ENCODE results near the gene IFNAR1. TPM values are rescaled to one million over a fixed set of nuclear protein-coding genes. Genes with fewer than 3 reads are reported as not detected.

Gene IFNAR1
- total and polyA plus RNA-seq, 2 donors (not counting 1 experiment from before 2014, with no cell fraction given) = 17.5 to 23.1 TPM

- H3K4me2 ChIP-seq (ENCODE audit: extremely low read depth, insufficient read depth, low read length) = no peak overlapping the region
These were observed 11.6 kb upstream of the IFNAR1 start for GRCh38 chr21:33313183-33313582.

GRCh38 chr21:33313611-33314010 lies 11.2 kb upstream of the IFNAR1 start:
- Histone ChIP-seq H3K4me1 (ENCODE audit: control insufficient read depth, extremely low read depth, insufficient read depth, low read length) (no peaks in the 10 kb centered on the region), H4K20me1 (ENCODE audit: control insufficient read depth, extremely low read depth, insufficient read depth, low read length) (no peaks in the 10 kb centered on the region), H3K79me2 (ENCODE audit: control insufficient read depth, insufficient read depth, low read length) (no peaks in the 10 kb centered on the region), H3K9me3 (ENCODE audit: control insufficient read depth, insufficient read depth, low read depth, low read length) (no peaks in the 10 kb centered on the region), H3K36me3 (ENCODE audit: control insufficient read depth, insufficient read depth, low read length) (no peaks in the 10 kb centered on the region), H3K27ac (ENCODE audit: insufficient read depth, low read length) (no peak overlapping the region), H3K9ac (ENCODE audit: insufficient read depth, low read length) (no peak overlapping the region), H2AFZ (ENCODE audit: low read length) (no peak overlapping the region), H3K4me3 (replicated peaks in 1 of 4; ENCODE audit: control extremely low read depth in 1 of 4, insufficient read depth in 1 of 4, low read depth in 3 of 4, low read length in 4 of 4) (no peak overlapping the region), H3K4me2 (ENCODE audit: extremely low read depth, insufficient read depth, low read length) (no peak overlapping the region), H3K27me3 (ENCODE audit: control insufficient read depth, insufficient read depth, low read length) (peaks cover 2% of the 10 kb centered on the region)
- TF ChIP-seq EZH2 (IDR thresholded peaks at IDR 0.05; ENCODE audit: low read length, missing control alignments) = no peak
- TF ChIP-seq, protein P1, sequence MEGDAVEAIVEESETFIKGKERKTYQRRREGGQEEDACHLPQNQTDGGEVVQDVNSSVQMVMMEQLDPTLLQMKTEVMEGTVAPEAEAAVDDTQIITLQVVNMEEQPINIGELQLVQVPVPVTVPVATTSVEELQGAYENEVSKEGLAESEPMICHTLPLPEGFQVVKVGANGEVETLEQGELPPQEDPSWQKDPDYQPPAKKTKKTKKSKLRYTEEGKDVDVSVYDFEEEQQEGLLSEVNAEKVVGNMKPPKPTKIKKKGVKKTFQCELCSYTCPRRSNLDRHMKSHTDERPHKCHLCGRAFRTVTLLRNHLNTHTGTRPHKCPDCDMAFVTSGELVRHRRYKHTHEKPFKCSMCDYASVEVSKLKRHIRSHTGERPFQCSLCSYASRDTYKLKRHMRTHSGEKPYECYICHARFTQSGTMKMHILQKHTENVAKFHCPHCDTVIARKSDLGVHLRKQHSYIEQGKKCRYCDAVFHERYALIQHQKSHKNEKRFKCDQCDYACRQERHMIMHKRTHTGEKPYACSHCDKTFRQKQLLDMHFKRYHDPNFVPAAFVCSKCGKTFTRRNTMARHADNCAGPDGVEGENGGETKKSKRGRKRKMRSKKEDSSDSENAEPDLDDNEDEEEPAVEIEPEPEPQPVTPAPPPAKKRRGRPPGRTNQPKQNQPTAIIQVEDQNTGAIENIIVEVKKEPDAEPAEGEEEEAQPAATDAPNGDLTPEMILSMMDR (conservative IDR thresholded peaks at IDR 0.05 in 1 of 2, IDR thresholded peaks at IDR 0.05 in 1 of 2; ENCODE audit: low read depth in 1 of 2, low read length in 2 of 2) = no peak
- DNase-seq (ENCODE audit: low read depth in 2 of 2) = no peak

More at GRCh38 chr21:33313183-33313582, 11.6 kb upstream of the IFNAR1 start:
- Histone ChIP-seq H3K36me3 (ENCODE audit: control insufficient read depth, insufficient read depth, low read length) (no peaks in the 10 kb centered on the region), H3K9me3 (ENCODE audit: control insufficient read depth, insufficient read depth, low read depth, low read length) (no peaks in the 10 kb centered on the region), H3K27ac (ENCODE audit: insufficient read depth, low read length) (no peak overlapping the region), H3K4me1 (ENCODE audit: control insufficient read depth, extremely low read depth, insufficient read depth, low read length) (no peaks in the 10 kb centered on the region), H3K4me3 (replicated peaks in 1 of 4; ENCODE audit: control extremely low read depth in 1 of 4, insufficient read depth in 1 of 4, low read depth in 3 of 4, low read length in 4 of 4) (no peak overlapping the region), H4K20me1 (ENCODE audit: control insufficient read depth, extremely low read depth, insufficient read depth, low read length) (no peaks in the 10 kb centered on the region), H3K27me3 (ENCODE audit: control insufficient read depth, insufficient read depth, low read length) (peaks cover 2% of the 10 kb centered on the region), H3K9ac (ENCODE audit: insufficient read depth, low read length) (no peak overlapping the region), H2AFZ (ENCODE audit: low read length) (no peak overlapping the region), H3K79me2 (ENCODE audit: control insufficient read depth, insufficient read depth, low read length) (no peaks in the 10 kb centered on the region)
- no peak for DNase-seq (ENCODE audit: low read depth in 2 of 2)
- no peak for TF ChIP-seq EZH2 (IDR thresholded peaks at IDR 0.05; ENCODE audit: low read length, missing control alignments)
- TF ChIP-seq, protein P1 (conservative IDR thresholded peaks at IDR 0.05 in 1 of 2, IDR thresholded peaks at IDR 0.05 in 1 of 2; ENCODE audit: low read depth in 1 of 2, low read length in 2 of 2) = no peak

GRCh38 chr21:33314111-33314510 lies 10.7 kb upstream of the IFNAR1 start:
- Histone ChIP-seq H3K79me2 (ENCODE audit: control insufficient read depth, insufficient read depth, low read length) (no peaks in the 10 kb centered on the region), H3K9me3 (ENCODE audit: control insufficient read depth, insufficient read depth, low read depth, low read length) (no peaks in the 10 kb centered on the region), H3K4me2 (ENCODE audit: extremely low read depth, insufficient read depth, low read length) (no peak overlapping the region), H3K27ac (ENCODE audit: insufficient read depth, low read length) (no peak overlapping the region), H4K20me1 (ENCODE audit: control insufficient read depth, extremely low read depth, insufficient read depth, low read length) (no peaks in the 10 kb centered on the region), H2AFZ (ENCODE audit: low read length) (no peak overlapping the region), H3K36me3 (ENCODE audit: control insufficient read depth, insufficient read depth, low read length) (no peaks in the 10 kb centered on the region), H3K27me3 (ENCODE audit: control insufficient read depth, insufficient read depth, low read length) (peaks cover 2% of the 10 kb centered on the region), H3K4me3 (replicated peaks in 1 of 4; ENCODE audit: control extremely low read depth in 1 of 4, insufficient read depth in 1 of 4, low read depth in 3 of 4, low read length in 4 of 4) (no peak overlapping the region), H3K9ac (ENCODE audit: insufficient read depth, low read length) (no peak overlapping the region), H3K4me1 (ENCODE audit: control insufficient read depth, extremely low read depth, insufficient read depth, low read length) (no peaks in the 10 kb centered on the region)
- peak in 1 of 2 donors; percentile 93 for DNase-seq (ENCODE audit: low read depth in 2 of 2)
- TF ChIP-seq, protein P1 (conservative IDR thresholded peaks at IDR 0.05 in 1 of 2, IDR thresholded peaks at IDR 0.05 in 1 of 2; ENCODE audit: low read depth in 1 of 2, low read length in 2 of 2) = no peak
- no peak for TF ChIP-seq EZH2 (IDR thresholded peaks at IDR 0.05; ENCODE audit: low read length, missing control alignments)

Measured in fibroblast of lung (primary cell).